DOHH2 (cell line): ENCODE results near the gene SLC33A1.

Source experiments
- H3F3A ChIP-seq: fragments of 200-600 bp; sonication (generic), shearing (Covaris generic); 2 replicates; pipeline ENCODE4 v1.6.0; 2016; ENCODE audit warnings: antibody characterized with exemption, mild to moderate bottlenecking; ENCODE audit not compliant: control insufficient read depth, insufficient read depth
- H3K27ac ChIP-seq: fragments of 200-600 bp; sonication (generic); 2 replicates; pipeline ENCODE4 v1.5.1; 2014; ENCODE audit warnings: low read depth, mild to moderate bottlenecking, low read length, moderate library complexity
- H3K27me3 ChIP-seq: fragments of 200-600 bp; sonication (generic); 2 replicates; pipeline ENCODE4 v1.6.1; 2014; ENCODE audit warnings: mild to moderate bottlenecking, low read length, mixed read lengths; ENCODE audit not compliant: control insufficient read depth
- H3K36me3 ChIP-seq: fragments of 200-600 bp; sonication (generic); 2 replicates; pipeline ENCODE4 v1.6.1; 2014; ENCODE audit warnings: mild to moderate bottlenecking, low read length, moderate library complexity, mixed read lengths; ENCODE audit not compliant: control insufficient read depth
- H3K4me1 ChIP-seq: fragments of 200-600 bp; sonication (generic); 2 replicates; pipeline ENCODE4 v1.6.1; 2014; ENCODE audit warnings: mild to moderate bottlenecking, low read length, mixed read lengths; ENCODE audit not compliant: control insufficient read depth
- H3K4me2 ChIP-seq: fragments of 200-600 bp; sonication (generic); 2 replicates; pipeline ENCODE4 v1.6.0; 2014; ENCODE audit warnings: mild to moderate bottlenecking, low read length, moderate library complexity
- H3K4me3 ChIP-seq: fragments of 200-600 bp; sonication (generic); 2 replicates; pipeline ENCODE4 v1.5.1; 2014; ENCODE audit warnings: mild to moderate bottlenecking, low read length, mixed read lengths
- H3K79me2 ChIP-seq: fragments of 200-600 bp; sonication (generic); 2 replicates; pipeline ENCODE4 v1.6.1; 2014; ENCODE audit warnings: mild to moderate bottlenecking, low read length, mixed read lengths; ENCODE audit not compliant: control insufficient read depth
- H3K9me2 ChIP-seq: fragments of 200-600 bp; sonication (generic); replicated peaks from 2 replicates; pipeline ENCODE4 v1.6.1; 2014; ENCODE audit warnings: mild to moderate bottlenecking, low read length, mixed read lengths; ENCODE audit not compliant: control insufficient read depth
- H3K9me3 ChIP-seq: fragments of 200-600 bp; sonication (generic); 2 replicates; pipeline ENCODE4 v1.6.1; 2014; ENCODE audit warnings: antibody characterized with exemption, low read length, mixed read lengths; ENCODE audit not compliant: control insufficient read depth, insufficient read depth
- H4K20me1 ChIP-seq: fragments of 200-600 bp; sonication (generic); 2 replicates; pipeline ENCODE4 v1.6.0; 2014; ENCODE audit warnings: low read depth, mild to moderate bottlenecking, antibody characterized with exemption, low read length, moderate library complexity; ENCODE audit not compliant: control insufficient read depth, insufficient read depth
- EZH2phosphoT487 ChIP-seq: fragments of 200-600 bp; sonication (generic); IDR thresholded peaks from 2 replicates; pipeline ENCODE4 v1.6.1; 2017; ENCODE audit warnings: borderline replicate concordance, mild to moderate bottlenecking, antibody characterized with exemption, low read length, moderate library complexity, mixed read lengths
- TF ChIP-seq, protein P1 (sequence below): fragments of 200-600 bp; sonication (generic); IDR thresholded peaks from one replicate; pipeline ENCODE4 v1.5.1; 2014; ENCODE audit warnings: antibody characterized with exemption, mild to moderate bottlenecking, low read depth, low read length; ENCODE audit not compliant: poor library complexity, severe bottlenecking

The SLC33A1 gene

DNA sequence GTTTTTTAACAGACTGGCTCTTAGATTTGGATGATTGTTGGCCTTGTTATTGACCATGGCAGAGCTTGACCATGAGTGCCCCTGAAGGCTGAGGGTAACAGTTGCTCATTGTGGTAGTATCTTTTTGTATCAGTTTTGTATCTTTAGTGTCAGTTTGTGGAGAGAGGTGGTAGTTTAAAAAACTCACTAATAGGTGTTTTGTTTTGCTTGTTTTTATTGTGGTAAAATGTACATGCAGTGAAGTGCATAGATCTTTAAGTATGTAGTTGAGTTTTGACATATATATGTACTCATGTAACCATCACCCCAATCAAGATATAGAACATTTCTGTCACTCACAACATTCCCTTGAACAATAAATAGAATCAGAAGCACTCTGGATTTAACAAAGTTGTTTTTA is 26.1 kb upstream of the SLC33A1 start:
- H3K4me1 ChIP-seq, result peaks cover 32% of the 10 kb centered on the region
- H3K27me3 ChIP-seq, result no peaks in the 10 kb centered on the region
- H4K20me1 ChIP-seq, result peaks cover 37% of the 10 kb centered on the region
- peaks cover 16% of the 10 kb centered on the region for H3K36me3 ChIP-seq
- no peaks in the 10 kb centered on the region for H3K9me2 ChIP-seq
- 0 out of 2 replicates have a peak, but pooled peaks cover 3% of the 10 kb centered on the region for H3F3A ChIP-seq
- TF ChIP-seq, protein P1, sequence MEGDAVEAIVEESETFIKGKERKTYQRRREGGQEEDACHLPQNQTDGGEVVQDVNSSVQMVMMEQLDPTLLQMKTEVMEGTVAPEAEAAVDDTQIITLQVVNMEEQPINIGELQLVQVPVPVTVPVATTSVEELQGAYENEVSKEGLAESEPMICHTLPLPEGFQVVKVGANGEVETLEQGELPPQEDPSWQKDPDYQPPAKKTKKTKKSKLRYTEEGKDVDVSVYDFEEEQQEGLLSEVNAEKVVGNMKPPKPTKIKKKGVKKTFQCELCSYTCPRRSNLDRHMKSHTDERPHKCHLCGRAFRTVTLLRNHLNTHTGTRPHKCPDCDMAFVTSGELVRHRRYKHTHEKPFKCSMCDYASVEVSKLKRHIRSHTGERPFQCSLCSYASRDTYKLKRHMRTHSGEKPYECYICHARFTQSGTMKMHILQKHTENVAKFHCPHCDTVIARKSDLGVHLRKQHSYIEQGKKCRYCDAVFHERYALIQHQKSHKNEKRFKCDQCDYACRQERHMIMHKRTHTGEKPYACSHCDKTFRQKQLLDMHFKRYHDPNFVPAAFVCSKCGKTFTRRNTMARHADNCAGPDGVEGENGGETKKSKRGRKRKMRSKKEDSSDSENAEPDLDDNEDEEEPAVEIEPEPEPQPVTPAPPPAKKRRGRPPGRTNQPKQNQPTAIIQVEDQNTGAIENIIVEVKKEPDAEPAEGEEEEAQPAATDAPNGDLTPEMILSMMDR, result no peak
- TF ChIP-seq EZH2phosphoT487, result no peak
- H3K9me3 ChIP-seq, result no peaks in the 10 kb centered on the region
- no peak overlapping the region for H3K4me3 ChIP-seq
- H3K4me2 ChIP-seq, result 0 out of 2 replicates have a peak overlapping the region, but pooled peaks have one; percentile 7
- no peak overlapping the region for H3K27ac ChIP-seq
- peaks cover 100% of the 10 kb centered on the region for H3K79me2 ChIP-seq

DNA sequence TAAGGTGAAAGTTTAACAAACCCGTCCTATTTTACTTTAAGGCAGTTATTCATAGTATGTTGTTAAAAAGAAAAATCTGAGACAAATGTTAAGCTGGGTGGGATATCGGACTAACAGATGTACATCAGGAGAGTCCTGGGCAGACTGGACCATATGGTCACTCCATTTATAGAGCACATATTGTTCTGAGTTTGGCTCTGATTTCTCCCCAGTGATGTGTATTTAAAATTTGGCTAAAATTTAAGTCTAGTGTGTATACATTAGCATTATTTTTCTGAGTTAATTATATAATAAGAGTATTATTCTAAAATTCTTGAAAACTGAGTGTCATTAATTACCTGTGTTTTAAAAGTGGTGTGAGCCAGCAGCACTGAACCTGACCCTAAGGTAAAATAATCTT is 22.3 kb upstream of the SLC33A1 start:
- Histone ChIP-seq H4K20me1 (peaks cover 43% of the 10 kb centered on the region), H3K79me2 (peaks cover 100% of the 10 kb centered on the region), H3K4me2 (no peak overlapping the region), H3K27me3 (no peaks in the 10 kb centered on the region), H3K36me3 (peaks cover 29% of the 10 kb centered on the region), H3K9me3 (no peaks in the 10 kb centered on the region), H3K27ac (no peak overlapping the region), H3K9me2 (no peaks in the 10 kb centered on the region), H3K4me1 (peaks cover 37% of the 10 kb centered on the region), H3F3A (0 out of 2 replicates have a peak, but pooled peaks cover 2% of the 10 kb centered on the region), H3K4me3 (no peak overlapping the region)
- TF ChIP-seq, protein P1, result no peak
- TF ChIP-seq EZH2phosphoT487, result no peak

DNA sequence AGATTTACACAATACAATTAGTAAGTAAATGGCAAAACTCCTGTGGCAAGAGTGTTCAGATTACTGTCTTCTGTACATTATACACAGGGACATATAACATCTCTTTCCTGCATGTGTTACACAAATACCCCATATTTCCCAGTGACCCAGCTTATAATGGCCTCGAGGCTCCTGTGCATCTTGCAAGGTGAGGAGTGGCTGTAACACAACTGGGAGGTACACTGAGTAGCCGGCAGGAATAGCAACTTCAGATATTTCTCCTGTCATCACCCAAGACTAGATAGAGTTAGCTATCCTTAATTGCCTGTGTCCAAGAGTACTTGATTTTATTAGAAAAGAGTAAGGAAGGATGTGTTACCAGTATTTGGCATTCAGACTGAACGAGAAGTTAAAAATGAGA is 21.8 kb upstream of the SLC33A1 start:
- Histone ChIP-seq H3K27ac (no peak overlapping the region), H3K9me2 (no peaks in the 10 kb centered on the region), H3K36me3 (peaks cover 34% of the 10 kb centered on the region), H3K9me3 (no peaks in the 10 kb centered on the region), H3K27me3 (no peaks in the 10 kb centered on the region), H3K4me3 (no peak overlapping the region), H3K79me2 (peaks cover 100% of the 10 kb centered on the region), H3K4me1 (peaks cover 33% of the 10 kb centered on the region), H3F3A (no peaks in the 10 kb centered on the region), H3K4me2 (no peak overlapping the region), H4K20me1 (peaks cover 42% of the 10 kb centered on the region)
- no peak for TF ChIP-seq EZH2phosphoT487
- TF ChIP-seq, protein P1, result no peak
